ENCODE results near the gene FRMD7.

FRMD7 gene

DNA sequence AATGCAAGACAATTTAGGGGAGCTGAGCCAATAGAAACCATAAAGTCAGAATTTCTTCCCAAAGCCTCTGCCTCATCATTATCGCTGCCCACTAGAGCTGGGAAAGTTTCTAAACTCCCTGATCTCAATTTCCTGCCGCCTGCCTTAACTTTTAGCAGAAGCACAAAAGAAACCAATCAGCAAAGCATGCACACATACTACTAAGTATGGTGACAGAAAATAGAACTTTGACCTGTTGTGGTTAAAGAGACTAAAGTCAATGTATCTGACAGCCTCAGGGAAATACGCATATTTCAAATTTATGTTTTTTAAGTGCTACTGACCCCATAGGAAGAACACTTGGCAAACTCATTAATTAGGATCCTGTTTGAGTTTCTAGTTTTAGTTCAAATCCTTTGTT is 94.7 kb downstream of the FRMD7 start:
- no peak for DNase-seq (ENCODE audit: low spot score)

- no peak for DNase-seq (ENCODE audit: low spot score)
These were observed 96.0 kb downstream of the FRMD7 start for GRCh38 chrX:132031867-132032266.

- no peak for DNase-seq (ENCODE audit: low spot score)
These were observed 97.6 kb downstream of the FRMD7 start for GRCh38 chrX:132030264-132030663.

All from AG08395 (cell line).